ENCODE results near the gene OR4F3.
"Not testable (repeated sequence)": the region's sequence is repeated elsewhere in the genome, so short reads cannot be mapped to it uniquely, and the experiment has no call there.

The OR4F3 gene

GRCh38 chr5:181366968-181367367, at the start of gene OR4F3:
Gene OR4F3, plus strand, starts transcription at chr5:181367268.
- H3K27ac ChIP-seq; H3K27me3 ChIP-seq (replicated peaks); in situ Hi-C loops (cut with HindIII; ENCODE audit: low pct_ligation_motif_present, low sequenced_read_pairs); H3K4me3 ChIP-seq (ENCODE audit: low read depth, low read length); DNase-seq; H3K36me3 ChIP-seq (replicated peaks): not testable (repeated sequence)

Data from brain microvascular endothelial cell (primary cell).